NOMO-1 treated with dmso at 0.1 percent for 144 hours (cell line): ENCODE measurements around the gene POLR2F.

Experiments
- DNase-seq: peaks from one replicate; lab custom pipeline; 2025; ENCODE audit not compliant: unreplicated experiment; lab: John Stamatoyannopoulos, UW

POLR2F gene

DNA sequence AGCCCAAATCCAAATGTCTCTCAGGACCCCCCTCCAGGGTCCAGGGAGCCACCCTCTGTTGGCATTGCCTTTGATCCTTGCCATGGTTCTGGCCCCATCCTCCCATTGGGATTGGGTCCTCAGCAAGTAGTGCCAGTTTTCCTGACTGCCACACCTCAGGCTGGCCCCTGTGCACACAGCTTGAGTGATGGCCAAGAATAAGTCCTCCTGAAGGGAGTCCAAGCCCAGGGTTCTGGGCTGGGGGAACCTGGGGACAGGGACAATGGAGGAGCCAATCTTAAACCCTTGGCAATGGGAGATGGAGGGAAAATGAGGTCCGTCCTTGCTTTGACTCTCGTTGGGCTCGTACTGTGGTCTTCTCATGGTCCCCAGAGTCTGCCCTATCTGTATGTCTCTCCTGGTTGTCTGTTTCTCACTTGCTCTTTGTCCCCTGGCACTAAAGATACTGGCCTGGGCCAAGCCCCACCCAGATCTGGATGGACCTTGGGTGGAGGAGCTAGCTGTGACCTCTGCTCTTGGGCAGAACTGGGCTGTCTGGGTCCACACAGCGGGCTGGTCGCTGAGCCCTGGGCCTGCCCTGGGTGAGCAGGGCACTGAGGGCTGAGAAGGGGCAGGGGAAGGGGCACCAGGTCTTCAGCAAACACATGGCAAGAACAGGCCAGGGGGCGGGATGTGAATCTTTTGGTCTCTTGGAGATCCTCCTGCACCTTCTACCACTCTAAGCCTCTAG is 27.9 kb downstream of the POLR2F start:
- DNase-seq = no peak

DNA sequence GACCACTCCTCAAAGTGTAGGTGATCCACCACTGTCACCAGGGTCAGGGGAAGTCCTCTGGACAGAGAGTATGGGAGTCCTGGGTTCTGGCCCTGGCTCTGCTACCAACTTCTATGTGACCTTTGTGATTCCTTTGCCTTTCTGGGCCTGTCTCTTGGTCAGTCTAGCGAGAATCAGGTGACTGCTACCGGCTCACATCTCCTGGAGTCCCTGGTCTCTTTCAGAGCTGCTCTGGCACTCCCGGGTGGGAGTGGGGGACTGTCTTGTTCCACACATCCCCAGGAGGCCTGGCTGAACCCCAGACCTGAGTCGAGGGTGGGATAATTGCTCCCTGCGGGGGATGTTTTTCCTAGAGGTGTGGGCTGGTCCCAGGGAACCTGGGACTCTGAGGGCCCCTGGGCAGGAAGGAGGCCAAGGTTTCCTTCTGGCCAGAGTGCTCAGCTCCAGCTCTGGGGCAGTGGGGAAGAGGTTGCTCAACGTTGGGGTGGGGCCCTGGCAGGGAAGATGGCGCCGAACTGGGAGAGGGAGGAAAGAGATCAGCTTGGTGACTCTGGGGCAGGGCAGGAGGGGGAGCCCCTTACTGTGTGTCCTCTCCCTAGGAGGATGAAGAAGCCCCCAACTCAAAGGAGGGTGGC is 28.8 kb downstream of the POLR2F start:
- no peak for DNase-seq

DNA sequence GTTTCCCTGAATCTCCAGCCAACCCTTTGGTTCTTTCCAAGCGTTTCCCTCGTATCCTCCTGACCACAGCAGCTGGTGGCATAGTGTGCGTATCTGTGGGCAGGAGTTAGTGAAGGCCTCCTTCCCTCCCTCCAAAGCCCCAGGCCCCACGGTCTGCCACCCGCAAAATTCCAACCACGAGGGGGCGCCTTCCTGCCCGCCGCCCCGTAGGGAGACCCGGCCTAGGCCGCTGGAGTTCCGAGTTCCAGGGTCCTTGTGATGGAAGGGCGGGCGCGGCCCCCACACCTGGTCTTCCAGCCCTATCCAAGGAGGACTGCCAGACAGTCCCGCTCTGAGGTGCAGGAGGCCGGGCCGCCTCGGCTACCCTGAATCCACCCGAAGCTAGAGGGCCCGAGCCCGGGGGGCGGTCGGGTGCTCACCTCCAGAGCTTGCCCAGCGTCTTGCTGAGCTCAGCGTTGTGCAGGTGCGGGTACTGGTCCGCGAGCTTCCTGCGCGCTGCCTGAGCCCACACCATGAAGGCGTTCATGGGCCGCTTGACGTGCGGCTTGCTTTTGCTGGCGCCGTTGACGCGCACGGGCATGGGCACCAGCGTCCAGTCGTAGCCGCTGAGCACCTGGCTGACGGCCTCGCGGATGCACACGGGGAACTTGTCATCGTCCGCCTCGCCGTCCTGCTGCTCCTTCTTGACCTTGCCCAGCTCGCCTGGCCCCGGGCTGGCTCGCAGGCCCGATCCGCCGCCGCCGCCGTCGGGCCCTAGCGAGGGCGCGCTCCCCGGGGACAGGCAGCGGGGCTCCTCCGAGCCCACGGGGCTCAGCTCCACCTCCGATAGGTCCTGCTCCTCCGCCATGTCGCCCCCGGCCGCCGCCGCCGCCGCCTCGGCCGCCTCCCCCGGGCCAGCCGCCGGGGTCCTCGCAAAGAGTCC is 29.7 kb downstream of the POLR2F start:
- DNase-seq = no peak

DNA sequence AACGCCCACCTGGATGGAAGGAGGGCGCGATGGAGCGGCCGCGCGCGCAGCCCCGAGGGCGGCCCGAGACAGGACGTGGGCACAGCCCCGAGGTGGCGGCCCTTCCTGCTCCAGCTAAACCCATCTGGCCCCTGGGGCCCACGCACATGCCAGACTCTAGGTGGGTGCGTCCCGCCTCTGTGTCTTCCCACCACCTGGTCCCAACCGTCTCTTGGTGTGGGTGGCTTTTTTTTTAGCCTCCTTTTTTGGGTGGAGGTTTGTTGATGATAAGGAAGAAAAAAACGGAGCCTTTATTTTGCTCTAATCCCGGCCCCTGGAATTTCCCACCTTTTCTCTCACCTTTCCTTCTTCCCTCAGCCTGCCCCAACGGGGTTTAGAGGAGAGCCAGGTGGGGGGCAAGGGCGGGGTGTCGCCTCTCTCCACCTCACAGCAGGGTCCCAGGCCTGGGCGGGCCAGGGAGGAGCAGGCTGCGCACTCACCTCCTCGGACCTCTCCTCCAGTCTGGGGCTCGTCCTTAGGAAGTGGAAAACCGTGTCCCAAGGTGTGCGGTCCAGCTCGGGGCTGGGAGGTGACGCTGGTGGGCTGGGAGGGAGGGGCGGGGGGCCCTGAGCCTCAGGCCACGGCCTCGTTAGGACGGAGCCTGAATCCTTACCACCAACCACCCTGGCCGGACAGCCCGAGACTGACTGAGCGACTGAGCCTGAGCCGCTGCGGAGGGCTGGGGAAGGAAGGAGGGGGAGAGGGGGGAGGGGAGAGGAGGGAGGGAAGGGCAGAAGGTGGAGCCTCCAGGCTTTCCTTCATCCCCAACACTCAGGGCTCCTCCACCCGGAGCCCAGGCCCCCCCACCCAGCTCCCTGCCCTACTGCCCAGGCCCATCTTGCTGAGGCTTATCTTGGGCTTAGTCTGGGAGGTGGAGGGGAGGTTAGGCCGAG is 30.6 kb downstream of the POLR2F start, which contains the start of gene SOX10:
SOX10 (minus strand) TSS at position 696 of the 932 bp plus-strand sequence. CDS start 771 bp downstream, outside the sequence.
- no peak for DNase-seq

DNA sequence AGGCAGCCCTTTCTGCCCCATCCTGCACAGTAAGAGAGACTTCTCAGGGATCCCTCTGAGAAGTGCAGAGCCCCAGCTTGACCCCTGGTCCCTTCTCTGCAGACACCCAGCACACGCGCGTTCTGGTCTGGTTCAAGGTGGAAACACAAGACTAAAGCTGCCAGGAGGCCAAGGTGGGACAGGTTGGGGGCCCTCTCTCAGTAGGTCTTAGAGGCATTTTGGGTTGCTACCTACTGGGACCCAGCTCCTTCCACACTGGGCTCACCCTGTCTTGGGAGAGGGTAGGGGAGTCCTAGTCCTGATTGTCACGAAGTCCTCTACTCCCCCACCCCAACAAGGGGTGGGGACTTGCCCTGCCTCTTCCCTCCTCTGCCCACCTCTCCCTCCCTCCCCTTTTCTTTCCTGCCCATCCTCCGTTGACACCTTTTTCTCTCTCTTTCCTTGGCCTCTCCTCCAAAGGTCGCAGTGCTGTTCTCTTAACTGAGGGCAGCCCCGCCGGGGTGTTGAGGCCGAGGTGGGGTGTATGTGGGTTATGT is 31.6 kb downstream of the POLR2F start:
- no peak for DNase-seq

DNA sequence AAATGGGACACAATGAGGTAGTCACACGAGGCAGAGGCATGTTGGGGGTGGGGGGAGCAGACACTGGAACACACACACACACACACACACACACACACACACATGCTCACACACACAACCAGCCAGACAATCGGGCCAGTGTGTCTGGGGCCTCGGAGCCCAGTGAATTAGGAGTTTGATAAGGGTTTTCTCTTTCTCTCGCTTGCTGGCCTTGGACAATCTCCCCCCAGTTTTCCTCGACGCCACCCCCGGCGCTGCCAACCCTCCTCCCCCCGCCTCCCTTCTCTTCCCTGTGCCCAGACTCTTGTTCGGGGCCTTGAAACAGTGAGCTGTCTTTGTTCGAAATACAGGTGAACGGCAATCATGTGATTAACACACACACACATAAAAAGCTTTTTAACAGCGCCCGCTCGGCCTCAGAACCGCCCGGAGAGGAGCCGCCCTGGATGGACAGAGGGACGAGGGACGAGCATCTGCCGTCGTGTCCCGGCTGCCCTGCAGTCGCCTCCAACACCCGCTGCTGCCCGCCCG is 32.3 kb downstream of the POLR2F start:
- no peak for DNase-seq

DNA sequence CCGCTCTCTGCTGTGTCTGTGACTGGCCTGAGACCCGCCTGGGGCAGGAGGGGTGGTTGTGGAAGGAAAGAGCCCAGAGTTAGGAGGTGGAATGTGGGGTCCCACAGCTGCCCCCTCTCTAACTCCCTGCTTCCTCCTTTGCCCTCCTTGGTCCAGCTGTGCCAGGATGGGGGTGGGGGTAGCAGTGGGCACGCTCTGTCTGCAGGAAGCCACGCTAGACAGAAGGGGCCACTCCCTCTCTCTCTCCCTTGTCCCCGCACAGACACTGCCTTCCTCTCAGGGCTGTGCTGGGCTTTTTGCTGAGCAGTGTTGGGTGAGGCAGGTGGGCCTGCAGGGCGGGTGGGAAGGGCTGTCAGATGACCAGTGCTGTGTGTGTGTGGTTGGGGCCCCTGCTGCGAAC is 32.9 kb downstream of the POLR2F start:
- no peak for DNase-seq

DNA sequence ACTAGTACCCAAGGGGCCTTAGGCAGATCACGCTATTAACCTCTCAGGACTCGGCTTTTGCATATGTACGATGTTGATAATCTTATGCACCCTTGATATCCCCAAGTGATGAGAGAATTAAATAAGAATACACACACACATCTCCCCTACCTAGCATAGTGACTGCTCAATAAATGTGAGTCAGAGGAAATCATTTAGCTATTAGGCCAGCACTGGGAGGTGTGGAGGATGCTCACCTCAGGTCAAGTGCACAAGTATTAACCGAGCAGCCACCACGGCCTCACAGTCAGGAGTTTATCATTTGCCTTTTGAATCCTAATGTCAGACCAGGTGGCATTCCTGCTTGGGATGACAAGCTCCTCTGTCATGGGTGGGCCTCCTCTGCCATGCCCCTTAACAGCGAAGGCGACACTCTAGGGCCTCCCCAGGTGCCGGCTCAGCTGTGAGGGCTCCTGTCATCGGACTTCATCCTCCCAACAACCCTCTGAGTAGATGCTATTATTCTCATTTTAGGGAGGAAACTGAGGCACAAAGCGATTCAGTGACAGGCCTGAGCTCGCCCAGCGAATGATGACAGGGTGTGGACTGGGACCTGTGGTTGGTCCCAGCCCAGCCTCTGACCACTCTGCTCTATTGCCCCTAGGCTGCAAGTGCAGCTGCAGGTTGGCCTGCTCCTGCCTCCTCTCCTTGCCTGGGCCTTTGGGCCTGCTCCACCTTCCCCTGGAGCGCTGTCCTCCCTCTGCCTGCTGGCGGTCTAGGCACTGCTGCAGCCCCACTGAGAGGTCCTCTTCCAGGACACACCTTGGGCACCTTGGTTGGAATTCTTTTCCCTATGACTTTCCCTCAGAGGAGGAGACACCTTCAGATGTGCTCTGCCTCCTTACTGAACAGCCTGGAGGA is 35.9 kb downstream of the POLR2F start:
- no peak for DNase-seq

DNA sequence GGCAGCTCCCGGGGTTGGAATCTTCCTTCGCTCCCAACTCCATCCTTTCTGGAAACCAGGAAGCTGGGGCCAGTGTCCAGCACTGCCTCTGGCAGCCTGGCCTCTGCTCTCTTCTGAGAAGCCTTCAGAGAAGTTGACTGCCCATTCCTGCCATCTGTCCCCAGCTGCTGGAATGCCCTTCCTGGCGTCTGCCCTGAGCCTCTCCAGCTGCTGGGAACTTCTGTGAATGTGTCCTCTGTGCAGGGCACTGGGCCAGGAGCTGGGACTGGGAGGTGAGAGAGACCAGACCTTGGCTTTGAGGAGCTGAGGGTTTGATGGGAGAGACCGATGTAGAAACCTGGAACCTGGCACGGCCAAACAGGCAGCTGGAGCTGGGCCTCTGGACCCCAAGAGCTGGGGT is 36.8 kb downstream of the POLR2F start:
- no peak for DNase-seq

DNA sequence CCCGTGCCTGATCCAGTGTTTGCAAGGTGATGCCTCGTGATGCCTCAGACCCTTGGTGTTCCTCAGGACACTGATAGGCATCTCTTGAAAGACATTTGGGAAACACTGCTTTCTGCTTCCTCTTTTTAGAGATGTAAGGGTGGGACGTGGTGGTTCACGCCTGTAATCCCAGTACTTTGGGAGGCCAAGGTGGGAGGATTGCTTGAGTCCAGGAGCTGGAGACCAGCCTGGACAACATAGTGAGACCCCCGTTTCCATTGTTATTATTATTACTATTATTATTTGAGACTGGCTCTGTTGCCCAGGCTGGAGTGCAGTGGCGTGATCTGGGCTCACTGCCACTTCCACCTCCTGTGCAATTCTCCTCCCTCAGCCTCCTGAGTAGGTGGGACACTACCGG is 37.4 kb downstream of the POLR2F start:
- DNase-seq = no peak

DNA sequence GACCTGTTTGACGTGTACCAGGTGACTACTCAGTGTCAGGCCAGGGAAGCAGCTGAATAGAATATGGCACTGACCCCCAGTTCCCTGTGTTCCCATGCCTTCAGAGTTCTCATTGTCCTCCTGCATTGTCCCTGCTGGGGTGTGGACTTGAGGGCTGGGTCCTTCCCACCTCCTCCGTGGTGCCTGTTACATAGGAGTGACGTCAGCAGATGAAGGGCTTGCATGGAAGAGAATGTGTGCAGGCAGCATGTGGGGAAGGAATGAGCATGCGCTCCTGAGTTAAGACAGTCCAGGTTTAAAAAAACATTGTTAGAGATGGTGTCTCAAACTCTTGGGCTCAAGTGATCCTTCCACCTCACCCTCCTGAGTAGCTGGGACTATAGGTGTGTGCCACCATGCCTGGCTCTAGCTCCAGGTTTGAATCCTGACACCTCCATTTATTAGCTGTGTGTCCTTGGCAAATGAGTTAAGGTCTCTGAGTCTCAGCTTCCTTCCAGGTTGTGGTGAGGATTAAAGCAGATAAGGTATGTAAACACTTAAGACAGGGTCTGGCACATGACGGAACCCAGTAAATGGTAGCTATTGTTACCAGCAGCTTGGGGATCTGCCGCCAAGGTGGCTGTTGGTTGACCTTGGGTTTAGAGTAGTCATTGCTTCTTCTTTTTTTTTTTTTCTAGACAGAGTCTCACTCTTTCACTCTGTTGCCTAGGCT is 38.4 kb downstream of the POLR2F start:
- no peak for DNase-seq

DNA sequence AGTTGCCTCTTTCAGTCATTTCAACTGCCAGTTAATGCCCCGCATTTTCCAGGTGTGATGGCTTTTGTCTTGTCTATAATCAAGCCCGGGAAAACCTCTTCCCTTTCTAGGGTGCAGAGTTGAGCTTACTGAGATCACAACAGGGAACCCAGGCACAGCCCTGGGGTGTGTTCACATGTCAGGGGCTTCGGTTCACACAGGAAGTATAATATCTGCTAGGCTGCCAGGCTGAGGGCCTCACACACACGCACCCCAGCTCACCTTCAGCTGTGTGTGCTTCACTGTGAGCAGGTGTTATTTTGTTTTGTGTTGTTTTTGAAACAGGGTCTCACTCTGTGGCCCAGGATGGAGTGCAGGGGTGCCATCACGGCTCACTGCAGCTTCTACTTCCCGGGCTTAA is 40.5 kb downstream of the POLR2F start:
- no peak for DNase-seq

DNA sequence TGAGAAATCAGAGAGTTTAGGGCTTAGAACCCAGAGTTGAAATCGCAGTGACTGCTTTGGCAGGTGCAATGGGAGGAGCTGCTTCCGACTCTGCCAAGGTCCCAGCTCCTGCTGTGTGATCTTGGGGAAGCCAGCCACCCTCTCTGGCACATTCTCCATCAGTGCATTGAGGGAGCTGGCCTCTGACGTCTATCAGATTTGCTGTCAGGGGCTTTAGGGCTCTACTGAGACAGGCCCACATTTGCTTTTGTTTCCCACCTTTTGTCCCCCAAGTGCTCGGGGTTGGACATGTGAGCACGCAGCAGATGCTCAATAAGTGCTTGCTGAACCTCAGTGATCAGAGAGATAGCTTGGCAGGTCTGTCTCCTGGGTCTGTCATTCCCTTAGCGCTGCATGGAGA is 41.5 kb downstream of the POLR2F start:
- no peak for DNase-seq

DNA sequence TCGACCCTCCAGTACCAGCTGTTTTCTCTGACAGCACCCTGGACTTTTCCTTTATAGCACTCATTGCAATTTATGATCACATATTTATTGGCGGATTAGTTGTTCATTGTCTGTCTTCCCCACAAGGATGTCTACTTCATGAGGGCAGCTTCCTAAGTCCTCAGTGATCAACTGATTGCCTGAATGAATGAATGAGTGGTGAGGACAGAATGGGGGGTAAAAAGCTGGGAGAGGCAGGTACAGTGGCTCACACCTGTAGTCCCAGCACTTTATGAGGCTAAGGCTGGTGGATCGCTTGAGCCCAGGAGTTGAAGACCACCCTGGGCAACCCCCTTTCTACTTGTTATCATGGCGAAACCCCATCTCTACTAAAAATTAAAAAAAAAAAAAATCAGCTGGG is 42.0 kb downstream of the POLR2F start:
- no peak for DNase-seq

DNA sequence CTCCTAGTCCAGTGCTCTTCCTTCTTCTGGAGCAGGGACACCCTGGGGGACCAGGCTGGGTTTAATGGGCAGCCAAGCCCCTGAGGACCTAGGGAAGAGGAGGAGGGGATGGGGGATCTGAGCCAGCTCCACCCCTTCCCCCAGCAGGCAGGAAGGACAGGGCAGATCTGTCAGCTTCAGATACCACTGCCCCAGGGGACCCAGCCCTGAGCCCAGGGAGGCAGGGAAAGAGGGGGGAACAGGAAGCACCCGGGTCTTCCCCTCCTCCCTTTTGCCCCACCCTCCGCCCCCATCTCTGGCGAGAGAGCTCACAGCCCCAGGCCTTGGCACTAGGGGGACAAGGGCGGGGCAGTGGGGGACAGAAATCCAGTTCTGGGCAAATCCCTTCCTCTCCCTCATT is 42.6 kb downstream of the POLR2F start:
- DNase-seq = no peak

DNA sequence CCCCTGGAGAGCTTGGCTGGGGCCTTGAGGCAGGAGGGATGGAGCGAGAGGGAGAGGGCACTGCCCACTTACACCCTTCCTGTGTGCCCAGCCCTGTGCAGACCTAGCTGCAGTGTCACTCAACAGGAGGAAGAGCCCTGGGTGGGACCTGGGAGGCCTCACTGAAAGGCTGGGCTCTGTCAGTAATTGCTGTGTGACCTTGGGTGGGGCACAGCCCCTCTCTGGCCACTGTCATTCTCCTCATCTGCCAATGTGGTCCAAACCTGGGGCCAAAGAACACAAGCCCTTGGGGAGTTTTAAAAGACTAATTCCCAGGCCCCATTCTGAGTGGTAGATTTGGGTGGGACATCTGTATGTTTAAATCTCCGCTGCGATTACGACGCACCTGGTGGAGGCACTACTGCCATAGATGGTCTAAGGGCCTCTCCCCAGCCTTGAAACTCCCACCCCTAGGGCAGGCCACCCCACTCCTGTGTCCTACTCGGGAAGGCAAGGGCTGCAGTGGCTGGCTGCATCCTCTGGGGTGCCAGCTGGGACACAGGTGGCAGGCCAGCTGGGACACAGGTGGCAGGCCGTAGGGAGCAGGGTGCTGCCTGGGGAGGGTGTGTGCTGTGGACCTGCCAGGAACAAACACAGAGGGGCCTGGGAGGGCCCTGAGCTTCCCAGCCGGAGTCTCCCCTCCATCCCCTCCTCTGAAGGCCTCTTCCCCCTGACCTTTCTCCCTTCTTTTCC is 43.2 kb downstream of the POLR2F start:
- DNase-seq = no peak

DNA sequence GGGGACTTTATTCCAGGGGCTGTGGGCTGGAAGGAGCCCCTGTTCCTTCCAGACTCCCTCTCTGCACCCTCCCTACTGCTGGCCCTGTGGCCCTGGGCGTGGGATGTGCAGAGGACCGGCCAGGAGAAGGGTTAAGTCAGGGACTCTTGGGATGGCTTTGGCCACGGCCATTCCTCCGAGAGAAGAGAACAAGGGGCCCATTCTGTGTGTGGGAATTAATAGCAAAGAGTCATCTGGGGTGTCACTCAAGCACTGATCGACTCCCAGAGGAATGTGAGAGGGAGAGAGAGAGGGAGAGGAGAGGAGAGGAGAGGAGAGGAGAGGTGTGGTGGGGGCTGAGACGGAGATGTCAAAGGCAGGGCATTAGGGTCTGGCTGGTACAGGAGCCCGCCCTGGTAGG is 45.0 kb downstream of the POLR2F start:
- DNase-seq = no peak

DNA sequence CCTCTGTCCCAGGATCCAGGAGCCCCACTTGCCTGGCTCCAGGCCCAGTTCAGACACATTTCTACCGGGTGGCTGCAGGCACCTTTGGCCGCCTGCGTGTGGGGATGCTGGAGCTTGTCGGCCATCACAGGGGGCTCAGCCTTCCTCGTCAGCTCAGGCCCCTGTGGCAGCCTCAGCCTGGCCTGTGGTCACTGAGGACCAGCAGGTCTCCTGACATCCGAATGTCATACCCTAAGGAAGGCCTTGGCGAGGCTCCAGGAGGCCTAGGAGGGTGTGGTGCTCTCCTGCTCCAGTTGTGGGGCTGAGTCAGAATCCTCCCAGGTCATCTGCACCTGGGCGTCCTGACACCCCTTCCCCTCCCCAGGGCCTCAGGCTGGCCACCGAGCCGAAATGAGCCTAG is 45.7 kb downstream of the POLR2F start:
- no peak for DNase-seq
